ENCODE measurements around the gene AHCTF1.
"Not testable (repeated sequence)": the region's sequence is repeated elsewhere in the genome, so short reads cannot be mapped to it uniquely, and the experiment has no call there.

DNA sequence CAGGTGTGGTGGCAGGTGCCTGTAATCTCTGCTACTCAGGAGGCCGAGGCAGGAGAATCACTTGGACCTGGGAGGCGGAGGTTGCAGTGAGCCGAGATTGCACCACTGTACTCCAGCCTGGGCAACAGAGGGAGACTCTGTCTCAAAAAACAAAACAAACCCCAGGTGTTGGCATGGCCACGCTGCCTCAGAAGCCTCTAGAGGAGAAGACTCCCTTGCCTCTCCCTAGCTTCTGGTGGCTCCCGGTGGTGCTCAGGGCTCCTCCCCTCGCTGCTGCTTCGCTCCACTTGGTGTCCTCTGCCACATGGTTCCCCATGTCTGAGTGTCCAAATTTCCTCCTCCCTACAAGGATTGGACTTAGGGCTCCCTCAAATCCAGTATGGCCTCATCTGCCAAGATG, 109.6 kb downstream of the AHCTF1 start:
- TF ChIP-seq JUND (IDR thresholded peaks at IDR 0.05; ENCODE audit: low read length); BCL11A (IDR thresholded peaks at IDR 0.05; ENCODE audit: low read depth in 2 of 2, low read length in 2 of 2); SP1 (IDR thresholded peaks at IDR 0.05; ENCODE audit: low read depth, low read length); POLR2A (IDR thresholded peaks at IDR 0.05; ENCODE audit: control extremely low read depth in 1 of 2, low read depth in 2 of 2, low read length in 2 of 2); SIX5 (IDR thresholded peaks at IDR 0.05; ENCODE audit: low read depth, low read length); TAF1 (IDR thresholded peaks at IDR 0.05; ENCODE audit: low read depth, low read length); EZH2 (IDR thresholded peaks at IDR 0.05; ENCODE audit: low read depth, low read length, severe bottlenecking); JUN (IDR thresholded peaks at IDR 0.05; ENCODE audit: low read depth, low read length); ZNF274 (IDR thresholded peaks at IDR 0.05; ENCODE audit: borderline replicate concordance, extremely low read depth, low read length); KDM4A (IDR thresholded peaks at IDR 0.05; ENCODE audit: low read depth, low read length, severe bottlenecking): not testable (repeated sequence)
- TF ChIP-seq, protein P1, sequence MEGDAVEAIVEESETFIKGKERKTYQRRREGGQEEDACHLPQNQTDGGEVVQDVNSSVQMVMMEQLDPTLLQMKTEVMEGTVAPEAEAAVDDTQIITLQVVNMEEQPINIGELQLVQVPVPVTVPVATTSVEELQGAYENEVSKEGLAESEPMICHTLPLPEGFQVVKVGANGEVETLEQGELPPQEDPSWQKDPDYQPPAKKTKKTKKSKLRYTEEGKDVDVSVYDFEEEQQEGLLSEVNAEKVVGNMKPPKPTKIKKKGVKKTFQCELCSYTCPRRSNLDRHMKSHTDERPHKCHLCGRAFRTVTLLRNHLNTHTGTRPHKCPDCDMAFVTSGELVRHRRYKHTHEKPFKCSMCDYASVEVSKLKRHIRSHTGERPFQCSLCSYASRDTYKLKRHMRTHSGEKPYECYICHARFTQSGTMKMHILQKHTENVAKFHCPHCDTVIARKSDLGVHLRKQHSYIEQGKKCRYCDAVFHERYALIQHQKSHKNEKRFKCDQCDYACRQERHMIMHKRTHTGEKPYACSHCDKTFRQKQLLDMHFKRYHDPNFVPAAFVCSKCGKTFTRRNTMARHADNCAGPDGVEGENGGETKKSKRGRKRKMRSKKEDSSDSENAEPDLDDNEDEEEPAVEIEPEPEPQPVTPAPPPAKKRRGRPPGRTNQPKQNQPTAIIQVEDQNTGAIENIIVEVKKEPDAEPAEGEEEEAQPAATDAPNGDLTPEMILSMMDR (IDR thresholded peaks at IDR 0.05; ENCODE audit: control extremely low read depth in 1 of 3, insufficient read depth in 1 of 3, low read depth in 1 of 3, low read length in 3 of 3) = not testable (repeated sequence)
- TF ChIP-seq, protein P2, sequence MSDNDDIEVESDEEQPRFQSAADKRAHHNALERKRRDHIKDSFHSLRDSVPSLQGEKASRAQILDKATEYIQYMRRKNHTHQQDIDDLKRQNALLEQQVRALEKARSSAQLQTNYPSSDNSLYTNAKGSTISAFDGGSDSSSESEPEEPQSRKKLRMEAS (IDR thresholded peaks at IDR 0.05) = not testable (repeated sequence)
